Neural cell (in vitro differentiated cells): ENCODE results near the gene ITGB6.

Experiments
- CTCF ChIP-seq: fragments of 450-650 bp; IDR thresholded peaks from 2 replicates; pipeline ENCODE4 v1.5.1; 2014; ENCODE audit warnings: antibody characterized with exemption, mild to moderate bottlenecking, moderate library complexity; ENCODE audit not compliant: poor library complexity, severe bottlenecking
- EP300 ChIP-seq: fragments of 450-650 bp; conservative IDR thresholded peaks from 2 replicates; pipeline ENCODE4 v1.6.1; 2014; ENCODE audit warnings: antibody characterized with exemption, mild to moderate bottlenecking, moderate library complexity; ENCODE audit not compliant: poor library complexity, severe bottlenecking
- EZH2 ChIP-seq: fragments of 200-600, 300-800 bp; shearing (Covaris generic), sonication (generic); IDR thresholded peaks from 2 replicates; pipeline ENCODE4 v1.6.1; 2014; ENCODE audit warnings: antibody characterized with exemption, low read length, borderline replicate concordance, mild to moderate bottlenecking; ENCODE audit not compliant: insufficient read depth, poor library complexity, severe bottlenecking
- POLR2AphosphoS5 ChIP-seq: IDR thresholded peaks from 2 replicates; pipeline ENCODE4 v1.6.1; 2012
- RAD21 ChIP-seq: fragments of 450-650 bp; conservative IDR thresholded peaks from 2 replicates; pipeline ENCODE4 v1.6.1; 2014; ENCODE audit warnings: antibody characterized with exemption, mild to moderate bottlenecking, moderate library complexity
- REST ChIP-seq: IDR thresholded peaks from 2 replicates; pipeline ENCODE4 v1.6.1; 2012; ENCODE audit warnings: borderline replicate concordance
- SMC3 ChIP-seq: fragments of 450-650 bp; conservative IDR thresholded peaks from 2 replicates; pipeline ENCODE4 v1.6.1; 2014; ENCODE audit warnings: antibody characterized with exemption, mild to moderate bottlenecking, moderate library complexity; ENCODE audit not compliant: poor library complexity
- TAF1 ChIP-seq: IDR thresholded peaks from 2 replicates; pipeline ENCODE4 v1.6.1; 2012; ENCODE audit warnings: low read depth

- TF ChIP-seq CTCF, result no peak
- TF ChIP-seq EP300, result no peak
- no peak for TF ChIP-seq TAF1
- no peak for TF ChIP-seq RAD21
- no peak for TF ChIP-seq SMC3
- TF ChIP-seq EZH2, result no peak
- TF ChIP-seq REST, result no peak
- no peak for TF ChIP-seq POLR2AphosphoS5
Observed at GRCh38 chr2:160063879-160064612, 136.0 kb downstream of the ITGB6 start.
